ENCODE measurements around the gene DYNC1LI1.

GRCh38 chr3:32551496-32551895 lies 19.2 kb downstream of the DYNC1LI1 start:
- TF ChIP-seq, protein P1, sequence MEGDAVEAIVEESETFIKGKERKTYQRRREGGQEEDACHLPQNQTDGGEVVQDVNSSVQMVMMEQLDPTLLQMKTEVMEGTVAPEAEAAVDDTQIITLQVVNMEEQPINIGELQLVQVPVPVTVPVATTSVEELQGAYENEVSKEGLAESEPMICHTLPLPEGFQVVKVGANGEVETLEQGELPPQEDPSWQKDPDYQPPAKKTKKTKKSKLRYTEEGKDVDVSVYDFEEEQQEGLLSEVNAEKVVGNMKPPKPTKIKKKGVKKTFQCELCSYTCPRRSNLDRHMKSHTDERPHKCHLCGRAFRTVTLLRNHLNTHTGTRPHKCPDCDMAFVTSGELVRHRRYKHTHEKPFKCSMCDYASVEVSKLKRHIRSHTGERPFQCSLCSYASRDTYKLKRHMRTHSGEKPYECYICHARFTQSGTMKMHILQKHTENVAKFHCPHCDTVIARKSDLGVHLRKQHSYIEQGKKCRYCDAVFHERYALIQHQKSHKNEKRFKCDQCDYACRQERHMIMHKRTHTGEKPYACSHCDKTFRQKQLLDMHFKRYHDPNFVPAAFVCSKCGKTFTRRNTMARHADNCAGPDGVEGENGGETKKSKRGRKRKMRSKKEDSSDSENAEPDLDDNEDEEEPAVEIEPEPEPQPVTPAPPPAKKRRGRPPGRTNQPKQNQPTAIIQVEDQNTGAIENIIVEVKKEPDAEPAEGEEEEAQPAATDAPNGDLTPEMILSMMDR (conservative IDR thresholded peaks at IDR 0.05), result no peak
- TF ChIP-seq EZH2 (IDR thresholded peaks at IDR 0.05; ENCODE audit: low read depth), result no peak
